ENCODE measurements around the gene ZKSCAN5. TPM values are rescaled to one million over a fixed set of nuclear protein-coding genes. Genes with fewer than 3 reads are reported as not detected.
A peak's percentile ranks its signal among the peaks of the same experiment; 100 is the strongest.

Gene ZKSCAN5
- total RNA-seq, 1 experiment from 2014 or later = 10.2 TPM

DNA sequence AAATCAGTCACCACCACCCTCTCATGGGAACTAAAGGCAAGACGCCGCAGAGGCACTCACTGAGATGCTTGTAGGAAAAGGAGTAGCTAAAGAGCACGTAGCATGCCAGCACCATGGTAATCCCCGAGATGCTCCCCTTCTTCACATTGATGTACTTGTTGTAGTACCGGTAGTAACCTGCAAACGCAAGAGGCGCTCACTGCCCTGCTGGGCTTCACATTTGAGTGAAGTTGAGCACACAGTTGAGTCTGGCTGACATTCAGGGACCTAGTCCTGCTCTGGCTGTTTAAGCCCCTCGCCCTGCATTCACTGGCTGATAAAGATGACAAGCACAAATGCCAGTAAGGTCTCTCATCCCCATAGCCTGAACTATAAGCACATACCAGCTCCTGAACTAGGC is 45.4 kb upstream of the ZKSCAN5 start:
- TSS peak; percentile 6 for BruUV-seq (replicated peaks)
- RAD21 ChIA-PET (ENCODE audit: low non-redundant PET in 1 of 2, low total read pairs in 2 of 2, uncharacterized antibody in 2 of 2, unreplicated experiment in 2 of 2) = no interaction called here
- TF ChIP-seq, protein P1, sequence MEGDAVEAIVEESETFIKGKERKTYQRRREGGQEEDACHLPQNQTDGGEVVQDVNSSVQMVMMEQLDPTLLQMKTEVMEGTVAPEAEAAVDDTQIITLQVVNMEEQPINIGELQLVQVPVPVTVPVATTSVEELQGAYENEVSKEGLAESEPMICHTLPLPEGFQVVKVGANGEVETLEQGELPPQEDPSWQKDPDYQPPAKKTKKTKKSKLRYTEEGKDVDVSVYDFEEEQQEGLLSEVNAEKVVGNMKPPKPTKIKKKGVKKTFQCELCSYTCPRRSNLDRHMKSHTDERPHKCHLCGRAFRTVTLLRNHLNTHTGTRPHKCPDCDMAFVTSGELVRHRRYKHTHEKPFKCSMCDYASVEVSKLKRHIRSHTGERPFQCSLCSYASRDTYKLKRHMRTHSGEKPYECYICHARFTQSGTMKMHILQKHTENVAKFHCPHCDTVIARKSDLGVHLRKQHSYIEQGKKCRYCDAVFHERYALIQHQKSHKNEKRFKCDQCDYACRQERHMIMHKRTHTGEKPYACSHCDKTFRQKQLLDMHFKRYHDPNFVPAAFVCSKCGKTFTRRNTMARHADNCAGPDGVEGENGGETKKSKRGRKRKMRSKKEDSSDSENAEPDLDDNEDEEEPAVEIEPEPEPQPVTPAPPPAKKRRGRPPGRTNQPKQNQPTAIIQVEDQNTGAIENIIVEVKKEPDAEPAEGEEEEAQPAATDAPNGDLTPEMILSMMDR (IDR thresholded peaks at IDR 0.05 in 2 of 3, conservative IDR thresholded peaks at IDR 0.05 in 1 of 3; ENCODE audit: borderline replicate concordance in 1 of 3, insufficient read depth in 1 of 3, low read depth in 2 of 3, low read length in 2 of 3) = peak in 2 of 3 experiments; percentile 57 to 63; a peak in 5 of 6 replicates
- no peak for TF ChIP-seq TCF7L2 (IDR thresholded peaks at IDR 0.05; ENCODE audit: borderline replicate concordance, extremely low read depth, insufficient read depth, insufficient read length)
- Histone ChIP-seq H4K20me1 (ENCODE audit: insufficient read depth) (peaks cover 11% of the 10 kb centered on the region; the same call in 1 of the 2 replicates), H3K4me1 (ENCODE audit: control insufficient read depth in 1 of 2, insufficient read depth in 2 of 2, low read length in 2 of 2) (no peaks in the 10 kb centered on the region), H2AFZ (ENCODE audit: low read depth, low read length, poor library complexity, severe bottlenecking) (no peak overlapping the region), H3K4me2 (ENCODE audit: low read length) (no peak overlapping the region), H3K79me2 (ENCODE audit: insufficient read depth, low read length) (peaks cover 81% of the 10 kb centered on the region), H3K27me3 (ENCODE audit: insufficient read depth, low read length) (no peaks in the 10 kb centered on the region), H3K27ac (ENCODE audit: low read depth, low read length) (no peak overlapping the region), H3K9ac (ENCODE audit: low read length) (no peak overlapping the region), H3K9me2 (ENCODE audit: insufficient read depth) (no peaks in the 10 kb centered on the region), H3K4me3 (replicated peaks in 1 of 2; ENCODE audit: low read depth in 1 of 2, low read length in 2 of 2) (no peak overlapping the region), H3K9me3 (ENCODE audit: control insufficient read depth in 1 of 2, insufficient read depth in 1 of 2, low read depth in 1 of 2, low read length in 2 of 2) (no peaks in the 10 kb centered on the region), H3K36me3 (ENCODE audit: control insufficient read depth in 1 of 2, insufficient read depth in 2 of 2, low read length in 2 of 2) (peaks cover 31 to 69% of the 10 kb centered on the region in 2 experiments; a peak in 3 of 4 replicates)
- ATAC-seq = peak; percentile 76
- POLR2A ChIA-PET = no interaction called here
- CTCF ChIA-PET = interaction anchor here (0.6 to 1.0 kb wide), 2 partner anchors 12 kb away, joined by 3 to 5 read pairs; no protein-coding TSS in a partner anchor
- intact Hi-C loops (cut with micrococcal nuclease) = no loop called here
- DNase-seq (ENCODE audit: low read depth, low spot score) = no peak

DNA sequence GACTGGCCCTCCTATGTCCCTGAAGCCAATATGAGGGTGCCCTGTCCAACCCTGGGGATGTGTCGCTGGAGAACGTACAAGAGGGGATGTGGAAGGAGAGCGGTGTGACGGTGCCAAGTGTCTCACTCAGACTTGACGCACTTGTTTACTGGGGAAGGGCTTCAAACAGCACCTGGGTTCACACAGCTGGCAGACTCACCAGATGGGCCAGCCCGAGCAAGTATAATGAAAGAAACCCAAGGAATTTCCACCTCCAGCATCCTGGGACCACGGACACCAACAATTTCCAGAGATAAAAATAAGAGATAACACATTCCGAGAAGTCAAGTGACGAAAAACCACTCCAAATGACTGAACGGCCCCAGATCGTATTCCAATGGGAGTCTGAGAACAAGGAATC is 43.8 kb upstream of the ZKSCAN5 start:
- H3K27ac ChIP-seq (ENCODE audit: low read depth, low read length) = no peak overlapping the region
- no peak overlapping the region for H2AFZ ChIP-seq (ENCODE audit: low read depth, low read length, poor library complexity, severe bottlenecking)
- intact Hi-C loops (cut with micrococcal nuclease) = no loop called here
- H3K9me3 ChIP-seq (ENCODE audit: control insufficient read depth in 1 of 2, insufficient read depth in 1 of 2, low read depth in 1 of 2, low read length in 2 of 2) = no peaks in the 10 kb centered on the region
- peaks cover 23 to 56% of the 10 kb centered on the region in 2 experiments; a peak in 3 of 4 replicates for H3K36me3 ChIP-seq (ENCODE audit: control insufficient read depth in 1 of 2, insufficient read depth in 2 of 2, low read length in 2 of 2)
- H3K9ac ChIP-seq (ENCODE audit: low read length) = no peak overlapping the region
- ATAC-seq = no peak
- CTCF ChIA-PET = interaction anchor here (0.9 kb wide), 1 partner anchor 10 kb away, joined by 3 read pairs; no protein-coding TSS in a partner anchor
- no peaks in the 10 kb centered on the region for H3K27me3 ChIP-seq (ENCODE audit: insufficient read depth, low read length)
- no TSS peak for BruUV-seq (replicated peaks)
- H3K79me2 ChIP-seq (ENCODE audit: insufficient read depth, low read length) = peaks cover 91% of the 10 kb centered on the region
- H4K20me1 ChIP-seq (ENCODE audit: insufficient read depth) = peaks cover 11% of the 10 kb centered on the region; the same call in 1 of the 2 replicates
- H3K9me2 ChIP-seq (ENCODE audit: insufficient read depth) = no peaks in the 10 kb centered on the region
- H3K4me2 ChIP-seq (ENCODE audit: low read length) = no peak overlapping the region
- no peak overlapping the region for H3K4me3 ChIP-seq (replicated peaks in 1 of 2; ENCODE audit: low read depth in 1 of 2, low read length in 2 of 2)
- POLR2A ChIA-PET = no interaction called here
- H3K4me1 ChIP-seq (ENCODE audit: control insufficient read depth in 1 of 2, insufficient read depth in 2 of 2, low read length in 2 of 2) = peaks cover 0 to 8% of the 10 kb centered on the region in 2 experiments; a peak in 2 of 4 replicates
- RAD21 ChIA-PET (ENCODE audit: low non-redundant PET in 1 of 2, low total read pairs in 2 of 2, uncharacterized antibody in 2 of 2, unreplicated experiment in 2 of 2) = no interaction called here
- DNase-seq (ENCODE audit: low read depth, low spot score) = no peak
- TF ChIP-seq ZFX (IDR thresholded peaks at IDR 0.05) (no peak), SP1 (IDR thresholded peaks at IDR 0.05; ENCODE audit: low read depth) (no peak), SIN3A (IDR thresholded peaks at IDR 0.05; ENCODE audit: low read depth) (no peak), ELF1 (IDR thresholded peaks at IDR 0.05; ENCODE audit: borderline replicate concordance, low read depth) (no peak), CBX3 (IDR thresholded peaks at IDR 0.05; ENCODE audit: low read depth) (no peak), YY1 (IDR thresholded peaks at IDR 0.05; ENCODE audit: extremely low read depth, insufficient replicate concordance, low read depth, low read length) (no peak), FOSL1 (IDR thresholded peaks at IDR 0.05; ENCODE audit: low read depth) (no peak), ZNF274 (IDR thresholded peaks at IDR 0.05; ENCODE audit: low read depth, low read length) (no peak), ZBTB33 (IDR thresholded peaks at IDR 0.05; ENCODE audit: extremely low read depth, insufficient replicate concordance, low read length) (no peak)
- TF ChIP-seq, protein P1 (IDR thresholded peaks at IDR 0.05 in 2 of 3, conservative IDR thresholded peaks at IDR 0.05 in 1 of 3; ENCODE audit: borderline replicate concordance in 1 of 3, insufficient read depth in 1 of 3, low read depth in 2 of 3, low read length in 2 of 3) = no peak
- TF ChIP-seq, protein P2, sequence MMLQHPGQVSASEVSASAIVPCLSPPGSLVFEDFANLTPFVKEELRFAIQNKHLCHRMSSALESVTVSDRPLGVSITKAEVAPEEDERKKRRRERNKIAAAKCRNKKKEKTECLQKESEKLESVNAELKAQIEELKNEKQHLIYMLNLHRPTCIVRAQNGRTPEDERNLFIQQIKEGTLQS (IDR thresholded peaks at IDR 0.05) = no peak

All from HCT116 (cell line).